ENCODE measurements around the gene TTC6.

Gene TTC6

GRCh38 chr14:37595809-37596621, 586 bp downstream of the TTC6 start:
- TF ChIP-seq, protein P1, sequence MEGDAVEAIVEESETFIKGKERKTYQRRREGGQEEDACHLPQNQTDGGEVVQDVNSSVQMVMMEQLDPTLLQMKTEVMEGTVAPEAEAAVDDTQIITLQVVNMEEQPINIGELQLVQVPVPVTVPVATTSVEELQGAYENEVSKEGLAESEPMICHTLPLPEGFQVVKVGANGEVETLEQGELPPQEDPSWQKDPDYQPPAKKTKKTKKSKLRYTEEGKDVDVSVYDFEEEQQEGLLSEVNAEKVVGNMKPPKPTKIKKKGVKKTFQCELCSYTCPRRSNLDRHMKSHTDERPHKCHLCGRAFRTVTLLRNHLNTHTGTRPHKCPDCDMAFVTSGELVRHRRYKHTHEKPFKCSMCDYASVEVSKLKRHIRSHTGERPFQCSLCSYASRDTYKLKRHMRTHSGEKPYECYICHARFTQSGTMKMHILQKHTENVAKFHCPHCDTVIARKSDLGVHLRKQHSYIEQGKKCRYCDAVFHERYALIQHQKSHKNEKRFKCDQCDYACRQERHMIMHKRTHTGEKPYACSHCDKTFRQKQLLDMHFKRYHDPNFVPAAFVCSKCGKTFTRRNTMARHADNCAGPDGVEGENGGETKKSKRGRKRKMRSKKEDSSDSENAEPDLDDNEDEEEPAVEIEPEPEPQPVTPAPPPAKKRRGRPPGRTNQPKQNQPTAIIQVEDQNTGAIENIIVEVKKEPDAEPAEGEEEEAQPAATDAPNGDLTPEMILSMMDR (IDR thresholded peaks at IDR 0.05; ENCODE audit: low read depth, low read length): no peak

DNA sequence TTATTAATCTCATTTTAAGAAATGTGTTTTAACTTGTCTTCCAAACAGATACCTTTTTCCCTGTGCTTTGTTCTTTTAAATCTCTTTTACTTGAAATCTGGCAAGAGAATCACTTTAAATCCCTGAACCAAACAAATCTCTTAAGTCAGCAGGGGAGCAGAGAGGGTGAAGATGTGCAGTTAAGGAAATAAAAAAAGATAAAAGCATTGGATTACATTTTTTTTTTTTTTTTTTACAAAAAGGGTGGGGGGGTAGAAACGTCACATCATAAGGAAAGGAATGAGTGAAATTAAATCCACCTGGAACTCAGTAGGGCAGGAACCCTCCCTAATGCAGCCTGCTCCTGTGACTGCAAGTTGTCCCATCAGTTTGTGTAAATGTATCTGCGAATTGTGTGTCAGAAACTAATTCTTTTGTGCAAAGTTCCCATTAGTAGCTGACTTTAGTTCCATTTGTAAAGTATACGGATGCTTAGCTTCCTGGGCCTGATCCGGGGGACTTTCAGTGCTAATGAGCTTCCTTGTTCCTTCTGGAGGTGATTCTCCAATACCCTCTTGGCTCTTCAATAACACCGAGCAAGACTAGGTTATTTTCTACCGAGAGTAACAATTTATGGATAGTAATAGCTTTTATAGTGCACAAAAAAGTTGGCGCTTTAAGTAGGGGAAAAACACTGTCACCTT, 1.5 kb downstream of the TTC6 start:
- TF ChIP-seq, protein P1 (IDR thresholded peaks at IDR 0.05; ENCODE audit: low read depth, low read length): no peak
- no peak for DNase-seq (ENCODE audit: extremely low read depth, low read depth)

More at GRCh38 chr14:37595809-37596621, 586 bp downstream of the TTC6 start:
- no peak for DNase-seq (ENCODE audit: extremely low read depth, low read depth)

GRCh38 chr14:37597538-37597913, 2.1 kb downstream of the TTC6 start:
- no peak for DNase-seq (ENCODE audit: extremely low read depth, low read depth)
- TF ChIP-seq, protein P1 (IDR thresholded peaks at IDR 0.05; ENCODE audit: low read depth, low read length): peak; percentile 33

- TF ChIP-seq, protein P1 (IDR thresholded peaks at IDR 0.05; ENCODE audit: low read depth, low read length): no peak
- DNase-seq (ENCODE audit: extremely low read depth, low read depth): no peak
Observed at GRCh38 chr14:37597914-37598746, 2.7 kb downstream of the TTC6 start.

DNA sequence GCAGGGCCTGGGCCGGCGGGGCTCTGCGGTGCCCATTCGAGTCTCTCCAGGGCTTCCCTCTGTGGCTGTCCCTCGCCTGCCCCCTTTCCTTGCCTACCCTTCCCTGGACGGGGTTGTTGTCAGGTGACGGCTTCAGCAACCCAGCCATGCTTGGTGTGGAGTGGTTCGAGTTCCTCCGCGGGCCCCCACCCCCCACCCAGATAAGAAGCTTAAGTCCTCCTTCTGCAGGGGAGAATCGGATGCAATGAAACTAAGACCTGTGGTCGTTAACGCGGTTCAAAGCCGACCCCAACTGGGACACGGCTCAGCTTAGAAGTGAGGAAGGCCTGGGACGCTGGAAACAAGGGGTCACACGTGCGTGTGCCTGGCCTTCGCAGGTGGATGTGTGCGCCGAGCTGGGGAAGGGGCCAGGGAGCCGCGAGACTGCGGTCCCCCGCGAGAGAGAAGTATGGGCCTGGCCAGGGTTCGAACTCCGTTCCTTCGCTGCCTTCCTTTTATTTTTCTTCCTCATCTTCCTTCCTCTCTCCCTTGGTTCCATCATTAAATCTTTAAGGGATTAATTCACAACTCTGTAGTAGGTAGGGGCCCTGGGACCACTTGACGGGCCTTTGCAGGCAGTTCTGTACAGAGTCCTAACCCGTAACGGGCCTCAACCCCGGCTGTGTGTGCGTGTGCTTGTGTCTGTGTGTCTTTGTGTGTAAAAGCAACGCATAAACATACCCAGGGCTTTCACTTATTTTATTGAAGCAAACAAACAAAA, 3.5 kb downstream of the TTC6 start:
- TF ChIP-seq, protein P1 (IDR thresholded peaks at IDR 0.05; ENCODE audit: low read depth, low read length): no peak
- no peak for DNase-seq (ENCODE audit: extremely low read depth, low read depth)

DNA sequence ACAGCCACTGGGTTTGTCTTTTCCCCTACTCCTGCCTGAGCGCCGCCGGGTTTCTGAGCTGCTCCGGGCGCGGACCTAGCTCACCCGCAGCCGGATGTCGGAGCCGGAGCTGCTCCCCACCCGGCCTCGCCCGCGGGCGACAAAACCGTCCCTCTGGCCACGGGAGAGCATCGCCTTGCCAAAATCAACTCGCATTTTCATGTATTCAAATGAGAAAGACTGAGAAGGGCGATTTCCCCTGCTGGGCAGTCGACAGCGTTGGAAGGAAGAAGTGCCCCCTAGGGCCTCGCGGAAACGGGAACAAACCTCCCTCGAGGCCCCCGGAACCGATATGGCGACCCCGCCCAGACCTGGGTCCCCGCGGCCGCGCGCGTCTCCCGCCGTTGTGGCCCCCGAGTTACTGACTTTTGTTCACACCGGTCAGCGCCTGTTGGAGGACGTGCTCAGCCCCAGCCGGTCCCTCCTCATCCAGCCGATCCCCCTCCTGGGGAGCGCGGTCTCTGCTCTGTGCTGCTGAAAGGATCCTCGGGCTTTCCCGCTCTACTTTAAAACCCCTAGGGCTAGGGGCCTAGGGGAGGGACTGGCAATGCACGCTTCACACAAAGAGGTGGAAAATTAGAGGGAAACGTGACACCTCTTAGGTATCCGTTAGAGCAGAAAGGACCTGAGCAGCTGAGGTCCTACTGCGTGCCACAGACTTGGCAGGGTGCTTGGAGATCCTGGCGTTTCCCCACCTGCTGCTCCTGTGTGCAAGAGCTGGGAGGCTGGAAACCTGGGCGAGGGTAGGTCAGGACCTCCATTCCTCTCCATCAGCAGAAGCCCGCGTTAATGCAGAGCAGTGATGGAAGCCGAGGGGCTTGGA, 4.3 kb downstream of the TTC6 start:
- TF ChIP-seq, protein P1 (IDR thresholded peaks at IDR 0.05; ENCODE audit: low read depth, low read length): no peak
- DNase-seq (ENCODE audit: extremely low read depth, low read depth): no peak
